Activated CD8-positive, alpha-beta T cell treated with anti-CD3 and anti-CD28 coated beads for 36 hours (primary cell): ENCODE results near the gene ANXA2. TPM values are rescaled to one million over a fixed set of nuclear protein-coding genes. Genes with fewer than 3 reads are reported as not detected.

Experiments
- ATAC-seq: fragments of 200-7000 bp; cut with Tn5 transposase; one replicate; pipeline ENCODE4 v1.10.0; 2021; ENCODE audit warnings: mild to moderate bottlenecking, moderate library complexity
- CTCF ChIA-PET: fragments of 350-600 bp; sonication (Branson Sonifier 250); formaldehyde crosslinking; loops from one replicate; lab custom pipeline; 2021; ENCODE audit warnings: antibody characterized with exemption; lab: Charles Lee
- POLR2A ChIA-PET: fragments of 350-600 bp; sonication (Branson Sonifier 250); formaldehyde crosslinking; loops from one replicate; lab custom pipeline; 2021; ENCODE audit warnings: antibody characterized with exemption; lab: Charles Lee
- DNase-seq: peaks from one replicate; pipeline ENCODE4 v3.0.0-alpha.2; 2020
- H3K27ac Mint-ChIP-seq: one replicate; pipeline ENCODE4 v1.8.0; 2021; ENCODE audit warnings: mild to moderate bottlenecking, mixed read lengths
- H3K27me3 Mint-ChIP-seq: one replicate; pipeline ENCODE4 v1.8.0; 2021; ENCODE audit warnings: mixed read lengths
- H3K36me3 Mint-ChIP-seq: one replicate; pipeline ENCODE4 v1.8.0; 2021; ENCODE audit warnings: low read depth, mixed read lengths
- H3K4me1 Mint-ChIP-seq: one replicate; pipeline ENCODE4 v1.8.0; 2021; ENCODE audit warnings: low read depth, mixed read lengths
- H3K4me3 Mint-ChIP-seq: one replicate; pipeline ENCODE4 v1.8.0; 2021; ENCODE audit warnings: mild to moderate bottlenecking, moderate library complexity, mixed read lengths
- H3K9me3 Mint-ChIP-seq: one replicate; pipeline ENCODE4 v1.8.0; 2021; ENCODE audit warnings: mixed read lengths
- CTCF ChIP-seq: fragments of 200-600 bp; IDR thresholded peaks from one replicate; pipeline ENCODE4 v1.8.0; 2022; ENCODE audit warnings: antibody characterized with exemption, mild to moderate bottlenecking
- intact Hi-C: fragments of 100-400 bp; cut with micrococcal nuclease; formaldehyde crosslinking; loops from one replicate; pipeline ENCODE4 v1.10.0; 2022
- total RNA-seq, 2 experiments: library from RNA; stranded (reverse); gene quantifications; one replicate each; pipeline ENCODE4 v1.2.3, GENCODE V29; 2021

Gene ANXA2
- total RNA-seq, 2 experiments from 2014 or later, result 57.9 to 60.2 TPM

GRCh38 chr15:60356832-60357231 is 41.0 kb downstream of the ANXA2 start:
- Mint-ChIP-seq H3K27me3 (no peaks in the 10 kb centered on the region), H3K4me1 (no peaks in the 10 kb centered on the region), H3K27ac (no peak overlapping the region), H3K4me3 (no peak overlapping the region), H3K9me3 (peaks cover 5% of the 10 kb centered on the region), H3K36me3 (peaks cover 30% of the 10 kb centered on the region)
- ChIA-PET POLR2A (no interaction called here), CTCF (interaction anchor here (1.0 kb wide), 1 partner anchor 632 kb away, joined by 3 read pairs; no protein-coding TSS in a partner anchor)
- no peak for TF ChIP-seq CTCF
- DNase-seq, result no peak
- ATAC-seq, result no peak
- intact Hi-C loops, result loop anchor here (5.0 kb wide), 1 partner anchor 165 kb away; no protein-coding TSS in a partner anchor

DNA sequence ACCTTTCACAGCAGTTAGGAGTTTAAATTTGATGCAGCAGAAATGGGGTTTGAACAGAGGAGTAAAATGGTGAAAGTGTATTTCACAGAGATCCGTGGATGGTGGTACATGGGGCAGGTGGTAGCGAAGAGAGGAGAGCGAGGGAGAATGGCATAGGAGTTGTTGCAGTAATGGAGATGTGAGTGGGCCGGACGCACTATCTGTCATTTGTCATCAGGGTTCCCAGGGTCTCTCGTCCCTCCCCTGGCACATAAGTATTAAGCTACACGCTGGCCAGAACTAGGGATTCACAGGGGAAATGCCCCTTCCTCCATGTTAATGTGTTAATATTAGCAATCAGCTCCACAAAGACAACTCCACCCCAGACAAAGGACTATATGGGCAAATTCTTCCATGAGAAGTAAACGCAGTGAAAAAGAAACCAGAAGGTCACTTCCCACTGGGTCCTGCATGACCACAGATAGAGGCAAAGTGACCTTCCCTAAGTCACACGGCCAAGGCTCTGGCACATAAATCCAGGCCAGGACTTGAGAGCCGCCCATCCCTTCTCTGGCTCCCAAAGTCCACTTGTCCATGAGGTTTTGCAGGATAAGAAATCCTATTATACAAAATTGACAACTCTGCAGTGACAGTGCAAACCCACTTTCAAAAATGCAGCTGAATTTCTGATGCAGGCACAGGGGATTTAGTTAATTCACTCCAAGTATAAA is 42.5 kb downstream of the ANXA2 start:
- Mint-ChIP-seq H3K27me3 (no peaks in the 10 kb centered on the region), H3K36me3 (peaks cover 32% of the 10 kb centered on the region), H3K27ac (no peak overlapping the region), H3K9me3 (peaks cover 5% of the 10 kb centered on the region), H3K4me3 (no peak overlapping the region), H3K4me1 (no peaks in the 10 kb centered on the region)
- TF ChIP-seq CTCF, result no peak
- intact Hi-C loops, result loop anchor here (5.0 kb wide), 1 partner anchor 167 kb away; no protein-coding TSS in a partner anchor
- POLR2A ChIA-PET, result interaction anchor here (0.7 kb wide), 1 partner anchor 152 kb away, joined by 3 read pairs; no protein-coding TSS in a partner anchor
- CTCF ChIA-PET, result interaction anchor here (0.7 to 1.2 kb wide), 2 partner anchors 27 to 29 kb away, joined by 3 to 4 read pairs; no protein-coding TSS in a partner anchor
- ATAC-seq (no peak), DNase-seq (no peak)

DNA sequence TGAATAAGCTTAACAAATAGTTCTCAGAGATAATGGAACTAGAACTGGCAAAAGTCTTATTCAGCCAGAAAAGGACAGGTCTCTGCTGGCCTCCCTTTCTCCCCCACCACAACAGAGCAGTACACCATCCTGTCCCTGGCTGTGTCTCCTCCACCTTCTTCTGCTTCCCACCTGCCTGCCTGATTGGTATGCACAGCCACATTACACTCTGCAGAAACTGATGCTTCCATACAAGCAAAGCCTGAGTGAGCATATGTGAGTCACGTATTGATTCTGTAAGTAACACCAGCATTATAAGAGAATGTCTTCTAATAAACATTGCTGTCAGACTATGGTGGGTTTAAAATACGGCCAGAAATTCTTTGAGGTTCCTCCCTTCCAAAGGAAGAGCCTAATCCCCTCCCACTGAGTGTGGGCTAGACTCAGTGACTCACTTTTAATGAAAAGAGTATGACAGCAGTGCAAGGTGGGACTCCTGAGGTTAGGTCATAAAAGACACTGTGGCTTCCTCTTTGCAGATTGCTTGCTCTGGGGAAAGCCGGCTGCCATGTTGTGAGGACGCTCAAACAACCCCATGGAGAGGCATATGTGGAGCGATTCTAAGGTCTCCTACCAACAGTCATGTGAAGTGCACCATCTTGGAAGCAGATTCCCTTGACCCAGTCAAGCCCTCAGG is 44.4 kb downstream of the ANXA2 start:
- ATAC-seq (no peak), DNase-seq (no peak)
- Mint-ChIP-seq H3K36me3 (peaks cover 35% of the 10 kb centered on the region), H3K27me3 (no peaks in the 10 kb centered on the region), H3K27ac (no peak overlapping the region), H3K4me3 (no peak overlapping the region), H3K4me1 (no peaks in the 10 kb centered on the region), H3K9me3 (peaks cover 5% of the 10 kb centered on the region)
- CTCF ChIA-PET, result interaction anchor here (0.8 to 1.1 kb wide), 2 partner anchors 9 to 167 kb away, joined by 3 read pairs; no protein-coding TSS in a partner anchor
- POLR2A ChIA-PET, result no interaction called here
- no peak for TF ChIP-seq CTCF
- intact Hi-C loops, result no loop called here

GRCh38 chr15:60352525-60352924 is 45.3 kb downstream of the ANXA2 start:
- DNase-seq (no peak), ATAC-seq (no peak)
- H3K36me3 Mint-ChIP-seq, result peaks cover 38% of the 10 kb centered on the region
- no peaks in the 10 kb centered on the region for H3K27me3 Mint-ChIP-seq
- H3K4me3 Mint-ChIP-seq, result no peak overlapping the region
- peaks cover 5% of the 10 kb centered on the region for H3K9me3 Mint-ChIP-seq
- H3K27ac Mint-ChIP-seq, result no peak overlapping the region
- ChIA-PET POLR2A (no interaction called here), CTCF (interaction anchor here (0.8 to 1.1 kb wide), 2 partner anchors 10 to 168 kb away, joined by 3 read pairs; no protein-coding TSS in a partner anchor)
- intact Hi-C loops, result no loop called here
- H3K4me1 Mint-ChIP-seq, result no peaks in the 10 kb centered on the region
- no peak for TF ChIP-seq CTCF

DNA sequence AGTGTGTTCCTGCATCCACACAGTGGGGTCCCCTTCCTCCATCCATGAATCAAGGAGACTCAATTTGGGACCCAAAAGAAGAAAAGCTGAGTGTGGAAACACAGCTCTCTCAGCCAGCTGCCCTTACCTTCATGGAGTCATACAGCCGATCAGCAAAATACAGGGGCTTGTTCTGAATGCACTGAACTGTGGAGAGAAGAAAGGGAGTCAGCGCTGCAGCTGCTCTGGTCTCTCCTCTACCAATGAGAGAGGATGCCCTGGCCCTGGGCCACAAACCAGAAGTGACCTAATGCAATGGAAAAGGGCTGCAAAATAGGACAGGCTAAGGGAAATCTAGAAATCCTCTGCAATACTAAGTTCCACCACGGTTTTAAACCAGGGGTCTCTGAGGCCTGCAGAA is 46.7 kb downstream of the ANXA2 start:
- no peaks in the 10 kb centered on the region for H3K27me3 Mint-ChIP-seq
- H3K9me3 Mint-ChIP-seq, result peaks cover 5% of the 10 kb centered on the region
- no peak overlapping the region for H3K4me3 Mint-ChIP-seq
- no peak overlapping the region for H3K27ac Mint-ChIP-seq
- peaks cover 41% of the 10 kb centered on the region for H3K36me3 Mint-ChIP-seq
- ATAC-seq, result no peak
- POLR2A ChIA-PET, result no interaction called here
- CTCF ChIA-PET, result interaction anchor here (1.9 kb wide), 2 partner anchors 8 to 9 kb away, joined by 4 to 6 read pairs; no protein-coding TSS in a partner anchor
- DNase-seq, result no peak
- TF ChIP-seq CTCF, result no peak
- intact Hi-C loops, result no loop called here
- H3K4me1 Mint-ChIP-seq, result no peaks in the 10 kb centered on the region
